K562 (cell line): Measurements from ENCODE around the gene C1orf122. TPM values are rescaled to one million over a fixed set of nuclear protein-coding genes. Genes with fewer than 3 reads are reported as not detected.
A peak's percentile ranks its signal among the peaks of the same experiment; 100 is the strongest.

Source experiments
- E2F3 ChIP-seq: fragments of 250-450 bp; sonication (Bioruptor Pico); IDR thresholded peaks from 2 replicates; pipeline ENCODE4 v1.4.0; 2020; ENCODE audit warnings: mild to moderate bottlenecking
- EHMT2 ChIP-seq: fragments of 450-650 bp; IDR thresholded peaks from 2 replicates; pipeline ENCODE4 v1.6.1; 2018; ENCODE audit warnings: antibody characterized with exemption
- ETV6 ChIP-seq, 3 experiments: fragments of 150-350 bp in 1 of 3; sonication (generic) in 1 of 3; formaldehyde crosslinking in 1 of 3; IDR thresholded peaks; 2 replicates each; pipeline versions ENCODE4 v1.6.1 to v1.8.0; 2014 to 2022; ENCODE audit warnings: borderline replicate concordance in 2 of 3, low read depth in 2 of 3, antibody characterized with exemption in 1 of 3, low read length in 1 of 3, mild to moderate bottlenecking in 1 of 3, missing genetic modification reagents in 1 of 3
- FOXP4 ChIP-seq: sonication (generic); formaldehyde crosslinking; IDR thresholded peaks from 2 replicates; pipeline ENCODE4 v1.8.0; 2022; ENCODE audit warnings: mild to moderate bottlenecking, missing genetic modification reagents, borderline replicate concordance
- HCFC1 ChIP-seq: IDR thresholded peaks from 2 replicates; pipeline ENCODE4 v1.6.1; 2012; ENCODE audit warnings: low read depth, low read length, improper control_type of control experiment
- MYBL2 ChIP-seq, 2 experiments: fragments of 450-650 bp in 1 of 2; sonication (generic) in 1 of 2; formaldehyde crosslinking in 1 of 2; IDR thresholded peaks; 2 replicates each; pipeline versions ENCODE4 v1.6.1 to v1.8.1; 2017 to 2022; ENCODE audit warnings: borderline replicate concordance in 1 of 2, inconsistent platforms in 1 of 2, low read depth in 1 of 2, mild to moderate bottlenecking in 1 of 2, missing genetic modification reagents in 1 of 2, moderate library complexity in 1 of 2
- RCOR1 ChIP-seq, 2 experiments: IDR thresholded peaks; 2 replicates each; pipeline ENCODE4 v1.6.1; 2012; ENCODE audit warnings: low read depth in 2 of 2, low read length in 2 of 2, borderline replicate concordance in 1 of 2, improper control_type of control experiment in 1 of 2
- SMARCA4 ChIP-seq: fragments of 450-650 bp; IDR thresholded peaks from 2 replicates; pipeline ENCODE4 v1.6.1; 2016
- STAT5B ChIP-seq: fragments of 250-450 bp; sonication (Bioruptor Pico); IDR thresholded peaks from 2 replicates; pipeline ENCODE4 v1.8.0; 2021; ENCODE audit warnings: mild to moderate bottlenecking, inconsistent platforms
- VEZF1 ChIP-seq: fragments of 200-800 bp; sonication (Bioruptor generic); IDR thresholded peaks from 2 replicates; pipeline ENCODE4 v1.6.1; 2017; ENCODE audit warnings: missing genetic modification characterization, missing compliant biosample characterization
- ZBTB33 ChIP-seq: sonication (generic); formaldehyde crosslinking; IDR thresholded peaks from 2 replicates; pipeline ENCODE4 v1.8.1; 2023; ENCODE audit warnings: mild to moderate bottlenecking, missing genetic modification reagents
- ZNF217 ChIP-seq: sonication (generic); formaldehyde crosslinking; IDR thresholded peaks from 2 replicates; pipeline ENCODE4 v1.8.0; 2022; ENCODE audit warnings: mild to moderate bottlenecking, missing genetic modification reagents
- polyA plus RNA-seq, 8 experiments: library from polyadenylated mRNA; depleted of rRNA in 4 of 8; stranded (reverse) in 5 of 8; unstranded in 3 of 8; fragments of >200 nt; fragmentation: Nextera tagmentation in 2 of 8; fragmentation: Illumina TruSeq in 1 of 8; extraction: Ambion mirVana in 2 of 8; extraction: Trizol in 1 of 8; gene quantifications; 2 replicates each; pipeline versions ENCODE4 v1.2.1 to v1.2.3, GENCODE V29; 2011 to 2014; ENCODE audit warnings: inconsistent platforms in 1 of 8, missing spikeins in 1 of 8
- total RNA-seq, 7 experiments: library from RNA; depleted of rRNA in 6 of 7; stranded (reverse); fragments of >200 nt in 6 of 7; fragmentation: Illumina TruSeq in 2 of 7; extraction: Trizol in 2 of 7; gene quantifications; 2 replicates each; pipeline versions ENCODE4 v1.2.1 to v1.2.3, GENCODE V29; 2011 to 2021; ENCODE audit warnings: low replicate concordance in 1 of 7

Gene C1orf122
- total and polyA plus RNA-seq, 9 of the 15 experiments (the other 6 are each of a cell fraction or from before 2014, with no cell fraction given): 3.6 to 70.9 (median 17.3) TPM

- TF ChIP-seq HCFC1 (peak; percentile 41; the same call in 1 of the 2 replicates), SMARCA4 (0 out of 2 replicates have a peak, but pooled peaks have one; percentile 39), ZNF217 (CRISPR knock-in tag) (peak; percentile 75; the same call in 1 of the 2 replicates), ZBTB33 (CRISPR knock-in tag) (peak; percentile 84), MYBL2 (IDR thresholded peaks at IDR 0.05; ENCODE audit: low read depth) (no peak), MYBL2 (CRISPR knock-in tag; IDR thresholded peaks at IDR 0.05; ENCODE audit: borderline replicate concordance) (no peak), FOXP4 (CRISPR knock-in tag) (peak; percentile 92; the same call in 1 of the 2 replicates), E2F3 (CRISPR knock-in tag) (0 out of 2 replicates have a peak, but pooled peaks have one; percentile 6), VEZF1 (CRISPR knock-in tag) (peak; percentile 9; the same call in 1 of the 2 replicates), RCOR1 (IDR thresholded peaks at IDR 0.05; ENCODE audit: borderline replicate concordance in 1 of 2, low read depth in 2 of 2, low read length in 2 of 2) (peak in 1 of 2 experiments; percentile 89; a peak in 2 of 4 replicates), EHMT2 (peak; percentile 99), ETV6 (IDR thresholded peaks at IDR 0.05; ENCODE audit: borderline replicate concordance in 1 of 2, low read depth in 2 of 2, low read length in 1 of 2) (no peak), ETV6 (CRISPR knock-in tag; IDR thresholded peaks at IDR 0.05; ENCODE audit: borderline replicate concordance) (peak; percentile 37; the same call in 1 of the 2 replicates), STAT5B (no peak)
Measured at GRCh38 chr1:37795340-37796125, 12.1 kb upstream of the C1orf122 start (continued).
